Fibroblast of lung (primary cell): ENCODE results near the gene TWIST2. TPM values are rescaled to one million over a fixed set of nuclear protein-coding genes. Genes with fewer than 3 reads are reported as not detected.

ENCODE experiments used
- DNase-seq, 2 donors: peaks; one replicate each; pipeline versions ENCODE4 v3.0.0 to v3.0.0-alpha.2; 2010; ENCODE audit warnings: low read depth in 2 of 2
- H2AFZ ChIP-seq: 2 replicates; pipeline ENCODE4 v1.5.1; 2012; ENCODE audit warnings: low read length, control low read depth, inconsistent platforms
- H3K27ac ChIP-seq: 2 replicates; pipeline ENCODE4 v1.5.1; 2011; ENCODE audit warnings: low read length, control low read depth; ENCODE audit not compliant: insufficient read depth
- H3K27me3 ChIP-seq: 2 replicates; pipeline ENCODE4 v1.5.1; 2011; ENCODE audit warnings: mild to moderate bottlenecking, low read length; ENCODE audit not compliant: control insufficient read depth, insufficient read depth
- H3K36me3 ChIP-seq: 2 replicates; pipeline ENCODE4 v1.5.1; 2011; ENCODE audit warnings: low read length; ENCODE audit not compliant: control insufficient read depth, insufficient read depth
- H3K4me1 ChIP-seq: 2 replicates; pipeline ENCODE4 v1.5.1; 2011; ENCODE audit warnings: low read length; ENCODE audit not compliant: control insufficient read depth, insufficient read depth; ENCODE audit errors: extremely low read depth
- H3K4me2 ChIP-seq: 2 replicates; pipeline ENCODE4 v1.5.1; 2011; ENCODE audit warnings: low read length, control low read depth; ENCODE audit not compliant: insufficient read depth; ENCODE audit errors: extremely low read depth
- H3K4me3 ChIP-seq, 4 experiments: fragments of 200-600 bp in 1 of 4; sonication (generic) in 1 of 4; replicated peaks in 1 of 4; 2 replicates each; pipeline ENCODE4 v1.5.1; 2011 to 2016; ENCODE audit warnings: low read length in 4 of 4, low read depth in 3 of 4, mild to moderate bottlenecking in 3 of 4, control low read depth in 2 of 4, inconsistent platforms in 1 of 4, mixed read lengths in 1 of 4; ENCODE audit not compliant: insufficient read depth in 1 of 4; ENCODE audit errors: control extremely low read depth in 1 of 4
- H3K79me2 ChIP-seq: 2 replicates; pipeline ENCODE4 v1.5.1; 2012; ENCODE audit warnings: mild to moderate bottlenecking, low read length, inconsistent platforms; ENCODE audit not compliant: control insufficient read depth, insufficient read depth
- H3K9ac ChIP-seq: 2 replicates; pipeline ENCODE4 v1.5.1; 2011; ENCODE audit warnings: mild to moderate bottlenecking, low read length, control low read depth; ENCODE audit not compliant: insufficient read depth
- H3K9me3 ChIP-seq: 2 replicates; pipeline ENCODE4 v1.5.1; 2012; ENCODE audit warnings: low read depth, low read length; ENCODE audit not compliant: control insufficient read depth, insufficient read depth
- H4K20me1 ChIP-seq: 2 replicates; pipeline ENCODE4 v1.5.1; 2011; ENCODE audit warnings: low read length; ENCODE audit not compliant: control insufficient read depth, insufficient read depth; ENCODE audit errors: extremely low read depth
- CTCF ChIP-seq, 2 donors: IDR thresholded peaks in 1 of 2; conservative IDR thresholded peaks in 1 of 2; 1 replicate in 1 of 2; 2 replicates in 1 of 2; pipeline ENCODE4 v1.5.1; 2011 to 2012; ENCODE audit warnings: low read length in 2 of 2, control low read depth in 1 of 2, inconsistent platforms in 1 of 2, low read depth in 1 of 2, mild to moderate bottlenecking in 1 of 2
- EZH2 ChIP-seq: IDR thresholded peaks from 2 replicates; pipeline ENCODE4 v1.5.1; 2012; ENCODE audit warnings: low read length, control low read depth, mild to moderate bottlenecking; ENCODE audit errors: missing control alignments
- polyA plus RNA-seq, 2 donors: library from polyadenylated mRNA; depleted of rRNA in 1 of 2; stranded (reverse) in 1 of 2; unstranded in 1 of 2; fragments of >200 nt; gene quantifications; 2 replicates each; pipeline ENCODE4 v1.2.1, GENCODE V29; 2011 to 2012; ENCODE audit warnings: missing spikeins in 1 of 2
- total RNA-seq: library from RNA; depleted of rRNA; stranded (reverse); fragments of >200 nt; gene quantifications from 2 replicates; pipeline ENCODE4 v1.2.1, GENCODE V29; 2014

The TWIST2 gene
- total and polyA plus RNA-seq, 2 donors (not counting 1 experiment from before 2014, with no cell fraction given): 85.2 to 118 TPM

GRCh38 chr2:238916875-238917590, 69.1 kb downstream of the TWIST2 start:
- Histone ChIP-seq H3K9ac (no peak overlapping the region), H3K4me3 (no peak overlapping the region), H3K27ac (no peak overlapping the region), H3K79me2 (no peaks in the 10 kb centered on the region), H3K4me1 (peaks cover 5% of the 10 kb centered on the region), H2AFZ (no peak overlapping the region), H3K4me2 (no peak overlapping the region), H4K20me1 (no peaks in the 10 kb centered on the region), H3K27me3 (no peaks in the 10 kb centered on the region), H3K9me3 (no peaks in the 10 kb centered on the region), H3K36me3 (peaks cover 2% of the 10 kb centered on the region)
- TF ChIP-seq CTCF (conservative IDR thresholded peaks at IDR 0.05 in 1 of 2, IDR thresholded peaks at IDR 0.05 in 1 of 2; ENCODE audit: low read depth in 1 of 2, low read length in 2 of 2): no peak
- TF ChIP-seq EZH2: no peak
- peak in 1 of 2 donors; percentile 46 for DNase-seq

GRCh38 chr2:238919307-238919706, 71.4 kb downstream of the TWIST2 start:
- H3K9ac ChIP-seq: no peak overlapping the region
- no peak overlapping the region for H3K27ac ChIP-seq
- H3K4me1 ChIP-seq: peaks cover 2% of the 10 kb centered on the region
- H3K4me2 ChIP-seq: no peak overlapping the region
- H3K36me3 ChIP-seq: no peaks in the 10 kb centered on the region
- no peak overlapping the region for H3K4me3 ChIP-seq
- no peaks in the 10 kb centered on the region for H3K79me2 ChIP-seq
- H3K9me3 ChIP-seq: no peaks in the 10 kb centered on the region
- H4K20me1 ChIP-seq: no peaks in the 10 kb centered on the region
- H2AFZ ChIP-seq: no peak overlapping the region
- no peaks in the 10 kb centered on the region for H3K27me3 ChIP-seq
- TF ChIP-seq CTCF (conservative IDR thresholded peaks at IDR 0.05 in 1 of 2, IDR thresholded peaks at IDR 0.05 in 1 of 2; ENCODE audit: low read depth in 1 of 2, low read length in 2 of 2): no peak
- TF ChIP-seq EZH2: no peak
- DNase-seq: no peak

- no peaks in the 10 kb centered on the region for H3K9me3 ChIP-seq
- TF ChIP-seq CTCF (conservative IDR thresholded peaks at IDR 0.05 in 1 of 2, IDR thresholded peaks at IDR 0.05 in 1 of 2; ENCODE audit: low read depth in 1 of 2, low read length in 2 of 2) (no peak), EZH2 (no peak)
- H4K20me1 ChIP-seq: no peaks in the 10 kb centered on the region
- no peaks in the 10 kb centered on the region for H3K4me1 ChIP-seq
- H3K27me3 ChIP-seq: no peaks in the 10 kb centered on the region
- DNase-seq: no peak
- no peak overlapping the region for H3K27ac ChIP-seq
- H3K4me3 ChIP-seq: no peak overlapping the region
- no peaks in the 10 kb centered on the region for H3K79me2 ChIP-seq
- H3K4me2 ChIP-seq: no peak overlapping the region
- H3K36me3 ChIP-seq: no peaks in the 10 kb centered on the region
- no peak overlapping the region for H2AFZ ChIP-seq
- no peak overlapping the region for H3K9ac ChIP-seq
These were observed 72.2 kb downstream of the TWIST2 start for GRCh38 chr2:238920053-238920452.
